ENCODE results near the gene ALOX5.

The ALOX5 gene

GRCh38 chr10:45442251-45442650, 68.2 kb downstream of the ALOX5 start:
- H3K27me3 ChIP-seq (ENCODE audit: control insufficient read depth, insufficient read depth, low read length) = peaks cover 22% of the 10 kb centered on the region
- no peak overlapping the region for H3K9ac ChIP-seq (ENCODE audit: low read depth, low read length)
- H3K9me3 ChIP-seq (replicated peaks; ENCODE audit: low read length) = no peaks in the 10 kb centered on the region
- H3K4me1 ChIP-seq (ENCODE audit: control insufficient read depth, insufficient read depth, low read length) = no peaks in the 10 kb centered on the region
- no peak overlapping the region for H3K4me2 ChIP-seq (ENCODE audit: low read length)
- no peaks in the 10 kb centered on the region for H3K36me3 ChIP-seq (ENCODE audit: insufficient read depth, low read length)
- H3K4me3 ChIP-seq (ENCODE audit: low read length) = no peak overlapping the region

- H3K4me1 ChIP-seq (ENCODE audit: control insufficient read depth, insufficient read depth, low read length) = no peaks in the 10 kb centered on the region
- no peaks in the 10 kb centered on the region for H3K36me3 ChIP-seq (ENCODE audit: insufficient read depth, low read length)
- H3K27me3 ChIP-seq (ENCODE audit: control insufficient read depth, insufficient read depth, low read length) = peaks cover 25% of the 10 kb centered on the region
- no peak overlapping the region for H3K4me3 ChIP-seq (ENCODE audit: low read length)
- no peak overlapping the region for H3K9ac ChIP-seq (ENCODE audit: low read depth, low read length)
- no peaks in the 10 kb centered on the region for H3K9me3 ChIP-seq (replicated peaks; ENCODE audit: low read length)
- no peak overlapping the region for H3K4me2 ChIP-seq (ENCODE audit: low read length)
These were observed 68.6 kb downstream of the ALOX5 start for GRCh38 chr10:45442662-45443061.

- peaks cover 25% of the 10 kb centered on the region for H3K27me3 ChIP-seq (ENCODE audit: control insufficient read depth, insufficient read depth, low read length)
- H3K36me3 ChIP-seq (ENCODE audit: insufficient read depth, low read length) = no peaks in the 10 kb centered on the region
- no peak overlapping the region for H3K4me2 ChIP-seq (ENCODE audit: low read length)
- H3K9ac ChIP-seq (ENCODE audit: low read depth, low read length) = no peak overlapping the region
- no peak overlapping the region for H3K4me3 ChIP-seq (ENCODE audit: low read length)
- H3K4me1 ChIP-seq (ENCODE audit: control insufficient read depth, insufficient read depth, low read length) = no peaks in the 10 kb centered on the region
- no peaks in the 10 kb centered on the region for H3K9me3 ChIP-seq (replicated peaks; ENCODE audit: low read length)
These were observed 69.3 kb downstream of the ALOX5 start for GRCh38 chr10:45443101-45444009.

DNA sequence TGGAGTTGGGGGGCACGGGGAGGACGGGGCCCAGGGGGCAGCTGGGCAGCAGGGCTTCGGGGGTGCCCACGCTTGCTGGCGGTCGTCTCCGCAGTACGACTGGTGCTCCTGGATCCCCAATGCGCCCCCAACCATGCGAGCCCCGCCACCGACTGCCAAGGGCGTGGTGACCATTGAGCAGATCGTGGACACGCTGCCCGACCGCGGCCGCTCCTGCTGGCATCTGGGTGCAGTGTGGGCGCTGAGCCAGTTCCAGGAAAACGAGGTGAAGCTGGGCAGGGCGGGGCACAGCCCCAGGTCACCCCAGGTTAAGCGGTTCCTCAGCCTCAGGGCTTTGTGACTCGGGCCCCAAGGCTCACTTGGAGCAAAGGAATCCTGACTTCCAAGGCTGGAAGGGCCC, 70.0 kb downstream of the ALOX5 start:
- H3K36me3 ChIP-seq (ENCODE audit: insufficient read depth, low read length) = no peaks in the 10 kb centered on the region
- H3K4me1 ChIP-seq (ENCODE audit: control insufficient read depth, insufficient read depth, low read length) = no peaks in the 10 kb centered on the region
- no peak overlapping the region for H3K4me2 ChIP-seq (ENCODE audit: low read length)
- no peak overlapping the region for H3K9ac ChIP-seq (ENCODE audit: low read depth, low read length)
- H3K27me3 ChIP-seq (ENCODE audit: control insufficient read depth, insufficient read depth, low read length) = peaks cover 25% of the 10 kb centered on the region
- H3K4me3 ChIP-seq (ENCODE audit: low read length) = no peak overlapping the region
- no peaks in the 10 kb centered on the region for H3K9me3 ChIP-seq (replicated peaks; ENCODE audit: low read length)

DNA sequence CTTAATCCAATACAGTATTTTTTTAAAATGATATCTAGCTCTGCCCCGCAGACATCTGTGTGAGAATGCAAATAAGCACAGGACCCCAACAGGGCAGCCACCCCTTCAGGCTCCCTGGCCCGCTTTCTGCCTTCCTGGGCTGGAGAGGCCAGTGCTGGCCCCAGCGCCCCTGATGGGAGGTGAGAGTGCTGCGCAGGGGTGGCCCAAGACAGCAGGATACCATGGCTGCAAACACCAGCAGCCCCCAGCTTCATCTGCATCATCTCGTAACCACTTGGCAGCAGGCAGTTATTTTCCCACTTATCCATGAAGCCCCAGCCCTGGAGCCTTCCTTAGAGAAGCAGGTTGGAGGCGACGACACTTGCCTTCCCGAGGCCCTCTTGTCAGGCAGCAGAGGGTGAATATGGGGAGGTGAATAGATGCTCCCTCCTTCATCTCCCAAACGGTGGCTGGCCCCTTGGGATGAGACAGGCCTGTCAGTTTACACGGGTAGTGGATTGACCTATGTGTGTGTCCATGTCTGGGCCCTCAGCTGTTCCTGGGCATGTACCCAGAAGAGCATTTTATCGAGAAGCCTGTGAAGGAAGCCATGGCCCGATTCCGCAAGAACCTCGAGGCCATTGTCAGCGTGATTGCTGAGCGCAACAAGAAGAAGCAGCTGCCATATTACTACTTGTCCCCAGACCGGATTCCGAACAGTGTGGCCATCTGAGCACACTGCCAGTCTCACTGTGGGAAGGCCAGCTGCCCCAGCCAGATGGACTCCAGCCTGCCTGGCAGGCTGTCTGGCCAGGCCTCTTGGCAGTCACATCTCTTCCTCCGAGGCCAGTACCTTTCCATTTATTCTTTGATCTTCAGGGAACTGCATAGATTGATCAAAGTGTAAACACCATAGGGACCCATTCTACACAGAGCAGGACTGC, 71.2 kb downstream of the ALOX5 start:
- H3K9ac ChIP-seq (ENCODE audit: low read depth, low read length) = no peak overlapping the region
- H3K4me1 ChIP-seq (ENCODE audit: control insufficient read depth, insufficient read depth, low read length) = no peaks in the 10 kb centered on the region
- H3K4me3 ChIP-seq (ENCODE audit: low read length) = no peak overlapping the region
- no peaks in the 10 kb centered on the region for H3K36me3 ChIP-seq (ENCODE audit: insufficient read depth, low read length)
- no peaks in the 10 kb centered on the region for H3K9me3 ChIP-seq (replicated peaks; ENCODE audit: low read length)
- H3K4me2 ChIP-seq (ENCODE audit: low read length) = no peak overlapping the region
- H3K27me3 ChIP-seq (ENCODE audit: control insufficient read depth, insufficient read depth, low read length) = peaks cover 25% of the 10 kb centered on the region

- Histone ChIP-seq H3K4me2 (ENCODE audit: low read length) (no peak overlapping the region), H3K4me3 (ENCODE audit: low read length) (no peak overlapping the region), H3K9me3 (replicated peaks; ENCODE audit: low read length) (no peaks in the 10 kb centered on the region), H3K4me1 (ENCODE audit: control insufficient read depth, insufficient read depth, low read length) (no peaks in the 10 kb centered on the region), H3K36me3 (ENCODE audit: insufficient read depth, low read length) (no peaks in the 10 kb centered on the region), H3K9ac (ENCODE audit: low read depth, low read length) (no peak overlapping the region), H3K27me3 (ENCODE audit: control insufficient read depth, insufficient read depth, low read length) (peaks cover 25% of the 10 kb centered on the region)
These were observed 72.8 kb downstream of the ALOX5 start for GRCh38 chr10:45446858-45447257.

DNA sequence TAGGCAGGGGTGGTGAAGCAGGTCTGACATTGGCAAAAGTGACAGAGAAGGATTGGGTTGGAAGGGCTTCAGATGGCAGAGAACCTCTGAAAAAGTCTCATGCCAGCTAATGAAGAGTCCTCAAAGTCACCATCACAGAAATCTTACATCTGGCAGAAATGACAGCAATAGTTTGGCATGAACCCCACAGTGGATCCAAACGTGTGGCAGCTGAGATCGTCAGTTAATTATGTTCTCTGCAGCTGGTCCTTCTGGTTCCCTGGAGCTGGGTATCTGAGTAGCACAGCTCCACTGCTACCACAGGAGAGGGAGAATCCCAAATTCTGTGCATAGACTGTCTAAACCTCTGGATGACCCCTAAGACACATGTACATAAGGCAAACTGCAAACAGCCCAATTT, 73.4 kb downstream of the ALOX5 start:
- H3K27me3 ChIP-seq (ENCODE audit: control insufficient read depth, insufficient read depth, low read length) = peaks cover 25% of the 10 kb centered on the region
- H3K4me2 ChIP-seq (ENCODE audit: low read length) = no peak overlapping the region
- H3K9me3 ChIP-seq (replicated peaks; ENCODE audit: low read length) = no peaks in the 10 kb centered on the region
- no peak overlapping the region for H3K4me3 ChIP-seq (ENCODE audit: low read length)
- no peak overlapping the region for H3K9ac ChIP-seq (ENCODE audit: low read depth, low read length)
- no peaks in the 10 kb centered on the region for H3K4me1 ChIP-seq (ENCODE audit: control insufficient read depth, insufficient read depth, low read length)
- H3K36me3 ChIP-seq (ENCODE audit: insufficient read depth, low read length) = no peaks in the 10 kb centered on the region

GRCh38 chr10:45450866-45451265, 76.8 kb downstream of the ALOX5 start:
- Histone ChIP-seq H3K9me3 (replicated peaks; ENCODE audit: low read length) (no peaks in the 10 kb centered on the region), H3K4me2 (ENCODE audit: low read length) (no peak overlapping the region), H3K27me3 (ENCODE audit: control insufficient read depth, insufficient read depth, low read length) (peaks cover 12% of the 10 kb centered on the region), H3K4me3 (ENCODE audit: low read length) (no peak overlapping the region), H3K4me1 (ENCODE audit: control insufficient read depth, insufficient read depth, low read length) (no peaks in the 10 kb centered on the region), H3K9ac (ENCODE audit: low read depth, low read length) (no peak overlapping the region), H3K36me3 (ENCODE audit: insufficient read depth, low read length) (no peaks in the 10 kb centered on the region)

DNA sequence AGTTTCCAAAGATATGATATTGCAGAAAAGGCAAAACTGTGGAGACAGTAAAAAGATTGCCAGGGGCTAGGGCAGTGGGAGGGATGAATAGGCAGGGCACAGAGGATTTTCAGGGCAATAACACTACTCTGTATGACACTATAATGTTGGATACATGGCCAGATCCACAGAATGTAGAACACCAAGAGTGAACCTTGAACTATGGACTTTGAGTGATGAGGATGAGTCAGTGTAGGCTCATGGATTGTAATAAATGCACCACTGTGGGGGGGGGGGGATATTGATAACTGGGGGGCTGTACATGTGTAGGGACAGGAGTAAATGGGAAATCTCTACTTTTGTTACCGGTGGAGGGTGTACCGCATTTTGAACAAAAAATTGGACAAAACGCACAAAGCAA, 77.4 kb downstream of the ALOX5 start:
- H3K36me3 ChIP-seq (ENCODE audit: insufficient read depth, low read length) = no peaks in the 10 kb centered on the region
- H3K9ac ChIP-seq (ENCODE audit: low read depth, low read length) = no peak overlapping the region
- H3K9me3 ChIP-seq (replicated peaks; ENCODE audit: low read length) = no peaks in the 10 kb centered on the region
- H3K4me1 ChIP-seq (ENCODE audit: control insufficient read depth, insufficient read depth, low read length) = no peaks in the 10 kb centered on the region
- H3K4me2 ChIP-seq (ENCODE audit: low read length) = no peak overlapping the region
- H3K4me3 ChIP-seq (ENCODE audit: low read length) = no peak overlapping the region
- peaks cover 8% of the 10 kb centered on the region for H3K27me3 ChIP-seq (ENCODE audit: control insufficient read depth, insufficient read depth, low read length)

DNA sequence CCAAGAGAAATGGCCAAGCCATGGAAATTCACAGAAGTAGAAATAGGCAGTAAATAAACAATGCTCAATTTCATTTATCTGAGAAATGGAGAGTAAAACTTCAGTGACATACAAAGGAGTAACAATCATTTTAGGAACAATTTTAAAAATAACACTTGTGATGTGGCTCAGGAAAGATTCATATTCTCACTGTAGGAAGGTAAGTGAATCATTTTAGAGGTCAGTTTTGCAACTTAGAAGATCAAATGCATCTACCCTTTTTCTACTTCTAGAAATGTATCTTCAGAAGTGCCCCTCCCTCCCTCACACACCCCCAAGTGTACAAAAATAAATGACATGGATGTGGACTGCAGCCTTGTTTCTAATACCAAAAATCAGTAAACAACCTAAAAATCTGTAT, 78.3 kb downstream of the ALOX5 start:
- no peaks in the 10 kb centered on the region for H3K36me3 ChIP-seq (ENCODE audit: insufficient read depth, low read length)
- no peak overlapping the region for H3K9ac ChIP-seq (ENCODE audit: low read depth, low read length)
- H3K27me3 ChIP-seq (ENCODE audit: control insufficient read depth, insufficient read depth, low read length) = peaks cover 2% of the 10 kb centered on the region
- H3K4me3 ChIP-seq (ENCODE audit: low read length) = no peak overlapping the region
- no peak overlapping the region for H3K4me2 ChIP-seq (ENCODE audit: low read length)
- H3K9me3 ChIP-seq (replicated peaks; ENCODE audit: low read length) = no peaks in the 10 kb centered on the region
- no peaks in the 10 kb centered on the region for H3K4me1 ChIP-seq (ENCODE audit: control insufficient read depth, insufficient read depth, low read length)

GRCh38 chr10:45452743-45453452, 78.9 kb downstream of the ALOX5 start:
- Histone ChIP-seq H3K9me3 (replicated peaks; ENCODE audit: low read length) (no peaks in the 10 kb centered on the region), H3K4me2 (ENCODE audit: low read length) (no peak overlapping the region), H3K4me3 (ENCODE audit: low read length) (no peak overlapping the region), H3K9ac (ENCODE audit: low read depth, low read length) (no peak overlapping the region), H3K4me1 (ENCODE audit: control insufficient read depth, insufficient read depth, low read length) (no peaks in the 10 kb centered on the region), H3K36me3 (ENCODE audit: insufficient read depth, low read length) (no peaks in the 10 kb centered on the region), H3K27me3 (ENCODE audit: control insufficient read depth, insufficient read depth, low read length) (no peaks in the 10 kb centered on the region)

All from skeletal muscle satellite cell (primary cell).